HG03378 (cell line): ENCODE results near the gene LMBR1.
"Not testable (repeated sequence)": the region's sequence is repeated elsewhere in the genome, so short reads cannot be mapped to it uniquely, and the experiment has no call there.

ENCODE experiments used
- ATAC-seq: cut with Tn5 transposase; IDR thresholded peaks from one replicate; pipeline ENCODE4 v1.9.1; 2021; ENCODE audit warnings: mild to moderate bottlenecking, moderate library complexity; ENCODE audit not compliant: unreplicated experiment

Gene LMBR1

DNA sequence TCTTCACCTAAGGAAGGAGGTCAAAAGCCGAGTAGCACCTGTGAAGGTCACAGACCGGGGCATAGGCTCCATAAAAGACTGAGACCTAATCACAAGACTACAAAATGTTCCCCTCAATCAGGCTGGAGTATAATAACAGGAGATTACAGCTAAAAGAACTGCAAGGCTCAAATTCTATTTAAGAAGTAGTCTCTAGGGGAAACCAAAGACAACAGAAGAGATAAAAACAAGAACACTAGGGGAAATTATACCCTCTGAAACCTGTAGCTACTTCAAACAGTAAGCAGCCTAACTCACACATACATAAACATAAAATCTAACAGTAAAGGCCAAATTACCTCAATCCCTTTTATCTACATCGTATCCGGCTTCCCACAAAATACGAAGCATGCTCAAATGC is 38.3 kb downstream of the LMBR1 start:
- no peak for ATAC-seq

DNA sequence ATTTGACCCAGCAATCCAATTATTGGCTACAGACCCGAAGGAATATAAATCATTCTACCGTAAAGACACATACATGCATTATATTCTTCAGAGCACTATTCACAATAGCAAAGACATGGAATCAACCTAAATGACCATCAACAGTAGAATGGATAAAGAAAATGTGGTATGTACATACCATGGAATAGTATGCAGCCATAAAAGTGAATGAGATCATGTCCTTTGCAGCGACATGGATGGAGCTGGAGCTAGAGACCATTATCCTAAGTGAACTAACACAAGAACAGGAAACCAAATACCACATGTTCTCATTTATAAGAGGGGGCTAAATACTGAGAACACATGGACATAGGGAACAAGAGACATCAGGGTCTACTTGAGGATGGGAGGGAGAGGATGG is 44.0 kb downstream of the LMBR1 start:
- ATAC-seq = no peak

DNA sequence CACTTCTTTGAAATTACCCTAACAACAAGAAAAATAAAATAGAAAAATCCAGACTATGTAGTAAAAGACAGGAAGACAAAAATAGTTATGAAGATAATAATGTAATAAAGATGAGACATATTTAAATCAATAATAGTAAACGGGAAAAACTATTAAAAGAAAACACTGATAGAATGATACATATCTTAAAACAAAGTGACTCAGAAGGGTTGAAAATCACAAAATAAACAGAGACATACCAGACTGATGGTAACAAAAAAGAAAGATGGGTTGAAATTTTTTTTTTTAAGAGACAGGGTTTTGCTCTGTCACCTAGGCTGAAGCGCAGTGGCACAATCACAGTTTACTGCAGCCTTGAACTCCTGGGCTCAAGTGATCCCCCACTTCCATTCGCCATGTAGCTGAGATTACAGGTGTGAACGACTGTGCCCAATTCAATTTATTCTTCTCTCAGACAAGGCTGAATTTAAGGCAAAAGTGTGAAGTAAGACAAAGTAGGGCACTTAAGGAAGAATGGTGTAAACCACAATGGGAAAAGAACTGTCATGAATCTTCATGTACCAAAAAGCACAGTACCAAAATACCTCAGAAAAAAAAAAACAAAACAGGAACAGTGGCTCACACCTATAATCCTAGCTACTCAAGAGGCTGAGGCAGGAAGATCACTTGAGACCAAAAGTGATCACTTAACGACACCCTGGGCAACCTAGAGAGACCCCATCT is 47.4 kb downstream of the LMBR1 start:
- no peak for ATAC-seq

DNA sequence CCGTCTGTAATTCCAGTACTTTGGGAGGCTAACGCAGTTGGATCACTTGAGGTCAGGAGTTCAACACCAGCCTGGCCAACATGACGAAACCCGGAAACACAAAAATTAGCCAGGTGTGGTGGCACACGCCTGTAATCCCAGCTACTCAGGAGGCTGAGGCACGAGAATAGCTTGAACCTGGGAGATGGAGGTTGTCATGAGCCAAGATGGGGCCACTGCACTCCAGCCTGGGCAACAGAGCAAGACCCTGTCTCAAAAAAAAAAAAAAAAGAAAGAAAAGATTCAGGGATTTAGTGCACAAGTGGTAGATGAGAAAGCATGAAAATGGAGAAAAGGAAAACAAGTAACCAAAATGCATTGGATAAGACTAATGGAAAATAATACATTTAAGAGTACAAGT is 49.4 kb downstream of the LMBR1 start:
- not testable (repeated sequence) for ATAC-seq

DNA sequence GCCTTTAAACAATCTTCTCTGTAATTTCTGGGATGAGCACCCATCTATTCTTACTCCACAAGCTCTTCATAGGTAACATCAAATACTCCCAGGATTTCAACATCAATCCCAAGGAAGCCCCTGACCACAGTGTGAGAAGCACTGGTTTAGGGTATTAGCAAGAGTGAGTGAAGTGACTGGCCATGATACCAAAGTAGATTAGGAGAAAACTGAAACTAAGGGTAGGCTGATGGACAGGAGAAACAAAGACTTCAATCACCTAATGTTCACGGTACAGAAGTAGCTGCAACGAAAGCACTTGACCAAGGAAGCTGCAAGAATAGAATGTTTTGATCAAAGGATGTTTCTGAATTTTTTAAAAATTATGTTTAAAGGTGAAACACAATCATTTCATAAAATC is 49.8 kb downstream of the LMBR1 start:
- ATAC-seq = no peak

DNA sequence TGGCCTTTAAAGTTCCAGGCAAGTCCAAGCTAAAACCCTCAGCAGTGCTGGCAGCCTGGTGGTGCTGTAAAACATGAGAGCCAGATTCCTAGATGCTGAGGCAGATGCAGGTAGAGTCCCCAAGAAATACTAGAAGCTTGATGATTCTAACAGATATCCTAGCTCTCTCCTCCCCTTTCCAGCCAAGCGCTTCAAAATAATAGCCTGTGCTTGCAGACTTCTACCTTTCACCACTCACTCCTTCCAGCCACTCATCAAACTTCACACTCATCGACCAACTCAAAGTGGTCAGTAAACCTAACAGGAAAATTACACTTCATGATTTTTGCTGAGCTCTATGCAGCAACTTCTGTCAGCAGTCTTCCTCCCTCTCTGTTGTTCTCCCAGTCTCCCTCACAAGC is 50.2 kb downstream of the LMBR1 start:
- ATAC-seq = no peak

DNA sequence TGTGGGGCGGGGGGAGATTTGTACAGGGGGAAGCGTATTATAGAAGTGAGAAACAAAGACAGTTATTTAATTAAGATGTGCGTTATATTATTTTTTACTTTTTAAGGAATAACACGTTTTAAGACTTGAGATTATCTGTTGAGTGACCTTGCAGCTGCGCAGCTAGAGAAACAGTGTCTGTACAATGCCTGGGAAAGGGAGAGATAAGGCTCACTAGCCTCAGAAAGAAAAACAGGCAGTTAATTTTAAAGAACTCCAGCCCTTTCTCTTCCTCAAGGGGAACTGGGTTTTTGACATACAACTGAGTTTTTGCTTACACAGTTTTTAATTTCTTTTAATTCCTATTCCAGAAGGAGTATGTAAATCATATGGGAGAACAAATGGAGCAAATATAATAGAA is 50.7 kb downstream of the LMBR1 start:
- no peak for ATAC-seq

DNA sequence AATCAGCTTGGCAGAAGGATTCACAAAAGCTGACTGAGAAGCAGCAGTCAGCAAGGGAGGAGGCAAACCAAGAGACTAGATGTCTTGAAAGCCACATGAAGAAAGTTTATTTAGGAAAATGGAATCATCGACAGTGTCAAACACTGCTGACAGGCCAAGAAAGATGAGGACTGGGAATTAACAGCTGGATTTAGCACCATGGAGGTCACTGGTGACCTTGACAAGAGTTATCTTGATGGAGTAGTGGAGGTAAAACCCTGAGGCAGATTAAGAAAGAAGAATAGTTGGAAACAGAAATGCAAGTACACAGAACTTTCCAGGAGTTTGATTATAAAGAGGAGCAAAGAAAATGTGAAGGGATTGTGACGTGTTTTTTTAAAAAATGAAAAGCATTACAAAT is 51.5 kb downstream of the LMBR1 start:
- ATAC-seq = no peak

DNA sequence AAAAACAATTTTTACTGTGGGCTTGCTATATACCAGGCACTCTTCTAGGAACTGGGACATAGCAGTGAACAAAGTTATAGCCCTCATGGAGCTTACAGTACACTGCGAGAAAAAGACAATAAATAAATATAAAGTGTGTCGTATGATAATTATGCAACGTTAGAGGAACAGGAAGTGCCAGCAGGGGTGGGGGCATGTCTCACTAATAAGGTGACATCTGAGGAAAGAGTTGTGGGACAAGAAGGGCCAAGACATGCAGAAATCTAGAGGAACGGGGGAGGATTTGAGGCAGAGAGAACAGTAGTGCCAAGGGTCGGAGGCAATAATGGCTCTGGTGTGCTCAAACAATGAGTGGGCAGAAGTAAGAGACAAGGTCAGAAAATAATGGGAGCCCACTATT is 52.8 kb downstream of the LMBR1 start:
- ATAC-seq = no peak

DNA sequence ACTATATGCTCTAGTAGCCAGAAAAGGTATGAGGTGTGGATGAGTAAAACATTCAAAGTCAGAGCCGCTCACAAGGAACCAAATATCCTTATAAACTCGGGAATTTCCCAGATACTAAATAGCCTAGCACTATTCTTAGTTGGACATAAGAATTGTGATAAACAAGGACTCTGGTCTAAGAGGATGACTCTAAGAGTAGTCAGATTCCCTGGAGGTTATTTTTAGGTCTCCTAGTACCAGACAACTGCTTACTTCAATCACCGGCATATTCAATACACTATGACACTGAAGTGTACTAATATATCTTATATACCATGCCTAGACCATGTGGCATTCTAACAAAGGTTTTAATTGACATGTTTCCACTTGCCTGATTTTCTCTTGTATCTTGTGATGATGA is 56.5 kb downstream of the LMBR1 start:
- ATAC-seq = no peak

DNA sequence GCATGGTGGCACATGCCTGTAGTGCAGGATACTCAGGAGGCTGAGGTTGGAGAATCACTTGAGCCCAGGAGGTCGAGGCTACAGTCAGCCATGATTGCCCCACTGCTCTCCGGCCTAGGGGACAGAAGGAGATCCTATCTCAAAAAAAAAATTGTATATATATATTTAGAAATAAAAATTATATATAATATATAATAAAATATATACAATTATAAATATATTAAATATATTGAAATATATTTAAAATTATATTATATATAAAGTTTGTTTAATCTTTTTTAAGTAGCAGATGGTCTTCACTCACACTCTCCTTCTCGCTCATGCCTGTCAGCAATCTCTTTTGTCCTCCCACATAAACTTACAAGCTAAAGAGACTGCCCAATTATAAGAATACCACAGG is 58.5 kb downstream of the LMBR1 start:
- ATAC-seq = no peak

DNA sequence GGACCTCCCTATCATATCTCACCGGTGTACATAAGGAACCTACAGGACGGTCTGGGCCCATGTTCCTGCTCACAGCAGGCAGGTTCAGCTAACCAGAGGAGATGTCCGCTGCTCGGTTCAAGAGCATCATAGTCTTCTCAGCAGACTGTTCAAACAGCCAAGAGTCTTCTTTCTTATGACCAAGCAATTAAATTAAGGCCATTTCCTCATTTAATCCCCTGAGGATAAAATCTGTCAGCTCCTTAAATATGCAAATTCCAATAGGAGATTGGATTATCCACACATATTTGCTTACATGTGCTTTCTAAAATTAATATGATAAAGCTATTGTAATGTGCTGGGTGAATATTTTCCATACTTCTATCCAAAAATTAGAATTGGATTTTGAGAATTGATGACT is 59.7 kb downstream of the LMBR1 start:
- ATAC-seq = no peak

DNA sequence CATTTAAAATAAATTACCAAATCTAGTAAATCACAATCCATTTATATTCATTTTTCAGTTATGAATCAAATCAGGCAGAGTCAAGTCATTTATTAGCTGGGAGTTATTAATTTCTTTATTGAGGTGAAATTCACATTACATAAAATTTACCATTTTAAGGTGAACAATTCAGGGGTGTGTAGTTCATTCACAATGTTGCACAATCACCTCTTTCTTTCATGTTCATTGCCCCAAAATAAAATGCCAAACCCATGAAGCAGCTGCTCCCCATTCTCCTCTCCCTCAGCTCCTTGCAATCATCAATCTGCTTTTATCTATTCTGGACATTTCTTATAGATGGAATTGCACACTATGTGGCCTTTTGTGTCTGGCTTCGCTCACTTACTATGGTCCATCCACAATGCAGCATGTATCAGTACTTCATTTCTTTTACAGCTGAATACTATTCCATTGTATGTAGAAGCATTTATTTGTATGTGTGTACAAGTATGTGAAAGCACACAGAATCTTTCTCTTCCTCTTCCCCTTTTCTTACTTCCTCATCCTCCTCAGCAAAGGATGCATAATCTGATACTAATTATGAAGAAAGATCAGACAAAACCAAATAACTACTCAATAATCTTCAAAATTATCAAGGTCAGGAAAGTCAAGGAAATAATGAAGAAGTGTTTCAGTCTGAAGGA is 60.6 kb downstream of the LMBR1 start:
- no peak for ATAC-seq

DNA sequence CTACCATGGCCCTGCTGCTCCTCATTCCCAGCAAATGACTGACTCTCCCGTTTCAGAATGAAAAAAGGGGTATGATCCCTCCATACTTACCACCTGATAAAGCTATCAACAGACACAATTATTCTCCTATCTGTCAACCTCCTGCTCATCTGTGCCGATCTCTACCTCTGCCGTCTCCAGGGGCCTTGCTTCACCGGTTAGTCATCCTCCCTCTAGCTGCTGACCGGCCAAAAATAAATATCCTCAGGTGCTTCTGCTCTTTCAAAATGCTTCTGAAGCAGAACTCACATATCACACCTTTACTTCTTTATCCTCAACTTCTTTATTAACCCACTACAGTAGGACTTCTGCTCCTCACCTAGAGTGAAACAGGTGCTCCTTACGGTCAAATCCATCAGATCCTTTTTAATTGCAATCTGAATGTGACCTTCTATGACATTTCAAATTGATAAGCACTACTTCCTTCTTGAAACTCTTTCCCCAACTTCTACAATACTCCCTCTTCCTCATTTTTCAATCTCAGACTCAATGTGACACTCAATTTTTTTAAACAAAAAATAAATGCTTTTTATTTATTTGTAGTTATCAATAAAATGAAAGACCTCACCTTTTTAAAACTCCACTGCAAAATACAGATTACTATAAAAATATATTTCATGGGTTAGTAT is 63.2 kb downstream of the LMBR1 start:
- ATAC-seq = no peak

DNA sequence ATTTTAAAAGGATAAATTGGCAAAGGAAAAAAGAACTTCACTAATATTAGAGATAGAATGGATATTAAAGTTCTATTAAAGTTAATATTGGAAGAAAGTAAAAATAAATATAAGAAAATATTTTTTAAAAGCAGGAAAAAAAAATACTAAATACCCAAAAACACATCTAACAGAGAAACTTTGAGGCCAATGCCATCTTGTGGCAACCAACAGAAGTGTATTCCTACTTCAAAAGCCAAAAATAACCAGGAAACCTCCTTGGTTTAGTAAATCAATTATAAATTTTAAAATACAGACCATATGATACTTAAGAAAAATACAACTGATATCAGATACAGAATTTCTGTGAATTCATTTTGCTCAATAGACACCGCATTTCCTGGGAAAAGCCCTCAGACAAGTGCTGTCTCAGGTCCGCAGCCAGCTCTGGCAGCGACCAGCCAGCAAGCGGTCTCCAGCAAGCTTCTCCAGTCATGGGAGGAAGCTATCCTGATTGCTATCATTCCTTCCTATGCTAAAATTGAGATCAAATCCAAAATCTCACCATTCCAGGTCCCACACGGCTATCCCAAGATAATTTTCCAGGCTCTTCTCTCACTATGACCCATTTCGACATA is 65.3 kb downstream of the LMBR1 start:
- no peak for ATAC-seq

DNA sequence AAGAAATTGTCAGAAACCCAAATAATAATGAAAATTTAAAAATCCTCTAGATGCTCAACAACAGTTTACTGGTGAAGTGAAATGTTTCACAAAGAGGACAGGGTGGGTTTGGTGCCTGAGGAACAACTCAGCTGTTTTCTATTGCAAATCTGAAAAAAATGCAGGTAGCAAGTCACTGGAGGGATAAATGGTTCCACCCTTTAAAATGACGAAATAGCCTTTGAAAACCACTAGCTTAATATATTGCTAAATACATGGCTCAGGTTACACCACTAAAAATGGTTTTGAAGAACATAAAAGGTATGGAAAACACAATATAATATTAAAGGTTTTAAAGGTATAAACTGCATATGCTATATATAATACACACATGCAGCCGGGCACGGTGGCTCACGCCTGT is 69.5 kb downstream of the LMBR1 start:
- no peak for ATAC-seq

DNA sequence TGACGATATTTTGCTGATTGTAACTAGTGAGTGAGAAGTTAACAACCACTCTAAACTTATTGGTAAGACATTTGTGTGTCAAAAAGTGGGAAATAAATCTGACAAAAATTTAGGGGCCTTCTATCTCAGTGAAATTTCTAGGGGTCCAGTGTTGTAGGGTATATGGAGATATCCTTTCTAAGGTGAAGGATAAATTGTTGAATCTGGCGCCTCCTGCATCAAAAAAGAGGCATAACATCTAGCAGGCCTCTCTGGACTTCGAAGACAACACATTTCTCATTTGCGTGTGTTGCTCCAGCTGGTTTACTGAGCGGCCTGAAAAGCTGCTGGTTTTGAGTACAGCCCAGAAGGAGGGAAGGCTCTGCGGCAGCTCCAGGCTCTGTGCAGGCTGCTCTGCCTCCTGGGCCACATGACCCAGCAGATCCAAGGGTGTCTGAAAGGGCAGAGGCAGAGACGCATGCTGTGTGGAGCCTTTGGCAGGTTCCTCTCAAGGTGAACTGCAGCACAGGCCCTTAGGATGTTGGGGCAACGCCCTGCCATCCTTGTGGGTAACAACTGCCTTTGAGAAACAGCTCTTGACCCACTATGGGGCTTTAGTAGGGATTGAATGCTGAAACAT is 72.4 kb downstream of the LMBR1 start:
- ATAC-seq = no peak

DNA sequence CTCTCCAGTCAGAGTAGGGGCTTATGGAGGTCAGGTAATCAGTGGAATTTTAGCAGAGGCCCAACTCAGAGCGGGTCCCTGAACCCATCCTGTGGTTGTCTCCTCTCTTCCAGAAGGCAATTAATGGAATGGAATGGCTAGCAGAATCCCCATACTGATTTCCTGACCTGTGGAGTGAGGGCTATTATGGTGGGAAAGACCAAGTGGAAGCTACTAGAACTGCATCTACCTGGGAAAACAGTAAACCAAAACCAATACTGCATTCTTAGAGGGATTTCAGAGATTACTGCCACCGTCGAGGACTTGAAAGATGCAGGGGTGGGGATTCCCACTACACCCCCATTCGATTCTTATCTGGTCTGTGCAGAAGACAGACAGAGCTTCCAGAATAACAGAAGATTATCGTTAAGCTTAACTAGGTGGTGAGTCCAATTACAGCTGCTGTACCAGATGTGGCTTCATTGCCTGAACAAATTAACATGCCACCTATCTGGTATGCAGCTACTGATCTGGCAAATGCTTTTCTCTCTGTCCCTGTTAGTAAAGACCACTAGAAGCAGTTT is 73.2 kb downstream of the LMBR1 start:
- no peak for ATAC-seq

DNA sequence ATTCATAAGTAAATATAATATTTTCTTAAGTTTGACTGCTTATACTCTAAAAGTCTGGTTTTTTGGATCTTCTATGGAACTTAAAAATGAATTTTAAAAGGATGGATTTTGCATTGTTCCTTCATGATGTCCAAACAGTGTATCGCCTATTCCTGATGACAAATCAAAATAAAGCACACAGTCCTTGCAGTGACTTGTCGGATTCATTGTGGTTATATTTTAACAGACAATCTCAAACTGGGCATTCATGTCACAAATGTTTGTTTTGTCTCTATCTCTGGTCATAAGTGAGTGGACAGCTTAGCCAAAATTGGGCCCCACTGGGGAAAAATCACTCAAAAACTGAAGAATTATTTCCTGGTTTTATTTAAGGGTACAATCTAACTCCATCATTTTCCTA is 74.8 kb downstream of the LMBR1 start:
- ATAC-seq = no peak

DNA sequence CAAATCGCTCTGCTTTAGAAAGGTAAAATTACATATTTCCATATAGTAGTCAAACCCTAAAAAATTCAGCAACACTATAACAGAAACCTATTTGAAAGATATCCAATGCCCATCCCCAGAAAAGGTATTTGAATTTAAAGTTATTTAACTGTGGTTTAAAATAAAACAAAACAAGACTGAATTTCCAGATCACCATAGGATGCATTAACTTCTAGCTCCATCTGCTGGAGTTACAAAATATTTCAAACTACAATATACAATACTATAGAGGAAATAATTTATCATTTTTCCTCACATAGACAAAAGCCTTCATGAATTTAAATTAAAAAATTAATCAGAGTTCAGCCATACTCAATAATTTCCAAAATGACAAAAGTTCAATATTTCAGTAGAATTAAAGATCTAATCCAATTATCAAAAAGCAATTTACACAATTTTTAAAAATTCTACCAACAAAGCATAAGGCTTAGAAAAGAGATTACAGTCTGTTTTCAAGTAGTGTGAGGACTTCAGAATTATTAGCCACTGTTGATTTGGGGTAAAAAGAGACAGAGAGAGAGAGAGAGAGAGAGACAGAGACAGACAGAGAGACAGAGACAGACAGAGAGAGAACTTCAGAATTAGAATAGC is 75.9 kb downstream of the LMBR1 start:
- no peak for ATAC-seq

DNA sequence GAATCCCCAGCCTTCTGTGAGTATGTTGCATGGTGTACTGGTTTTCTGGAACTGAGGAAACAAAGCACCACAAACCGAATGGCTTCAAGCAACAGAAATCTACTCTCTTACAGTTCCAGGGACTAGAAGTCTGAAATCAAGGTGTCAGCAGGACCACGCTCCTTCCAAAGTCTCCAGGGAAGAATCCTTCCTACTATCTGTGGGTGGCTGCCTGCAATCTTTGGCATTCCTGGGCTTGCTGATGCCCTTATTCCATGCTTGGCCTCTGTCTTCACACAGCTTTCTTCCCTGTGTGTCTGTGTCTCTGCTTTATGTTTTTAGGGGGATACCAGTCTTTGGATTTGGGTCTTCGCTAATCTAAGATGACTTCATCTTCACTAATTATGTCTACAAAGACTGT is 81.3 kb downstream of the LMBR1 start:
- ATAC-seq = no peak
